ENCODE data around the gene CFAP45. TPM values are rescaled to one million over a fixed set of nuclear protein-coding genes. Genes with fewer than 3 reads are reported as not detected.

CFAP45 gene
- total and polyA plus RNA-seq, 3 donors from 2014 or later: 13.0 to 59.6 (median 30.4) TPM

DNA sequence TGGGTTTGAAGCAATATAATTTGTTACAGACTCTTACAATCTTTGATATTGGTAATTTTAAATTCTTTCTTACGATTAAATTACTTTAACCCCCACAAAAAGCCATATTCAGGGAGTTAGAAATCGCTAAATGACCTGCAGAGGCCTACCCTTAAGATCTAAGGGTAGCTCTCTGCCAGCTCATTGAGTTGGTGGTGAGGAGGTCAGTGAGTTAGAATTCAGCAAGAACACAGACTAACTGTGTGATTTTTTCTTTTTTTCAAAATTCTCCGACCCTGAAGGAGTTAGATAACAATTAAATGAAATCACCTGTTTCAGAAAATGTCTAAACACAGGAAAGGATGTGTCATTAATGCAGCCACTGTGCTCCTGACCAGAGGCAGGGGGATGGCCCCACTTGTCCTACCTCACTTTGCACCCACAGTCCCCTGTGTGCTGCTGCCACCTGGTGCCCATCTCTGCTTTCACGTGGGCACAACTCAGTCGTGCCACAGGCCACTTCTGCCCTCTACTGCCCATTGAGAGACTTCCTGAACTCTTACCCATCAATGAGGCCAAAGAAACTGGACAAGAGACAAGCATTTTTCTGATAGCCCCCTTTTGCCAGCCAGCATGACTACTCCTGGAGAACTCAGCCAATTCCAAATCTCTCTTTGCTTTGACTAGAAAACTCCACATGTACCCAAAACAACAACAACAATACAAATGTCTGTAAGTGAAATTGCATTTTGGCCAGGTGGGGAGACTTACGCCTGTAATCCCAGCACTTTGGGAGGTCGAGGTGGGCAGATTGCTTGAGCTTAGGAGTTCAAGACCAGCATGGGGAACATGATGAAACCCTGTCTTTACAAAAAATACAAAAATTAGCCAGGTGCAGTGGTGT lies 8.4 kb downstream of the CFAP45 start:
- 59 to 68% methylated on average over 7 of the region's 7 CpGs for WGBS, 2 donors
- H3K27ac ChIP-seq: no peak overlapping the region
- H3K4me3 ChIP-seq: no peak overlapping the region
- peak; percentile 89 for DNase-seq
- H3K9me3 ChIP-seq: no peaks in the 10 kb centered on the region
- no peaks in the 10 kb centered on the region for H3K4me1 ChIP-seq
- intact Hi-C loops (cut with DNase I; ENCODE audit: low total_unique reads): no loop called here
- no peaks in the 10 kb centered on the region for H3K27me3 ChIP-seq
- no peaks in the 10 kb centered on the region for H3K36me3 ChIP-seq (ENCODE audit: low read depth, missing control alignments)
- no peak for TF ChIP-seq POLR2A (IDR thresholded peaks at IDR 0.05)
- TF ChIP-seq, protein P1, sequence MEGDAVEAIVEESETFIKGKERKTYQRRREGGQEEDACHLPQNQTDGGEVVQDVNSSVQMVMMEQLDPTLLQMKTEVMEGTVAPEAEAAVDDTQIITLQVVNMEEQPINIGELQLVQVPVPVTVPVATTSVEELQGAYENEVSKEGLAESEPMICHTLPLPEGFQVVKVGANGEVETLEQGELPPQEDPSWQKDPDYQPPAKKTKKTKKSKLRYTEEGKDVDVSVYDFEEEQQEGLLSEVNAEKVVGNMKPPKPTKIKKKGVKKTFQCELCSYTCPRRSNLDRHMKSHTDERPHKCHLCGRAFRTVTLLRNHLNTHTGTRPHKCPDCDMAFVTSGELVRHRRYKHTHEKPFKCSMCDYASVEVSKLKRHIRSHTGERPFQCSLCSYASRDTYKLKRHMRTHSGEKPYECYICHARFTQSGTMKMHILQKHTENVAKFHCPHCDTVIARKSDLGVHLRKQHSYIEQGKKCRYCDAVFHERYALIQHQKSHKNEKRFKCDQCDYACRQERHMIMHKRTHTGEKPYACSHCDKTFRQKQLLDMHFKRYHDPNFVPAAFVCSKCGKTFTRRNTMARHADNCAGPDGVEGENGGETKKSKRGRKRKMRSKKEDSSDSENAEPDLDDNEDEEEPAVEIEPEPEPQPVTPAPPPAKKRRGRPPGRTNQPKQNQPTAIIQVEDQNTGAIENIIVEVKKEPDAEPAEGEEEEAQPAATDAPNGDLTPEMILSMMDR (IDR thresholded peaks at IDR 0.05): peak; percentile 87 to 96 (median 88)

DNA sequence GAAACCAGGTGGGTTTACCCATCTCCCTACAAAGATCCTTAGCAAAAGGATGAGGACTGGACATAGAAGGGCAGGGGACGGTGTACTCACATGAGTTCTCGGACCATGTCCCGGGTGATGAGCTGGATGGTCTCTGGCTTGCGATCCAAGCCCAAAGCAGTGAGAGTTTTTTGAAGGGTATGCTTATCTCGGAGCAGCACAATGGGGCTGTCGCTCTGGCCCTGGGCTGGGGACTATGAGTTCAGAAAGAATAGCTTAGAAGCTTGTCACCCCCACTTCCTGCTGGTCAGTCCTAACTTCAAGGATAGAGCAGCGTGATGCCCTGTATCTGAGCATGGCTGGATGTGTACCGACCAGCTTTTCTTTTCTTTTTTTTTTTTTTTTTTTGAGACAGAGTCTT lies 9.6 kb downstream of the CFAP45 start:
- no peak for DNase-seq
- Histone ChIP-seq H3K4me1 (no peaks in the 10 kb centered on the region), H3K4me3 (no peak overlapping the region), H3K9me3 (no peaks in the 10 kb centered on the region), H3K27ac (no peak overlapping the region), H3K27me3 (no peaks in the 10 kb centered on the region), H3K36me3 (ENCODE audit: low read depth, missing control alignments) (no peaks in the 10 kb centered on the region)
- no peak for TF ChIP-seq POLR2A (IDR thresholded peaks at IDR 0.05)
- intact Hi-C loops (cut with DNase I; ENCODE audit: low total_unique reads): no loop called here
- WGBS, 2 donors: 77 to 89% methylated on average over 8 of the region's 8 CpGs

DNA sequence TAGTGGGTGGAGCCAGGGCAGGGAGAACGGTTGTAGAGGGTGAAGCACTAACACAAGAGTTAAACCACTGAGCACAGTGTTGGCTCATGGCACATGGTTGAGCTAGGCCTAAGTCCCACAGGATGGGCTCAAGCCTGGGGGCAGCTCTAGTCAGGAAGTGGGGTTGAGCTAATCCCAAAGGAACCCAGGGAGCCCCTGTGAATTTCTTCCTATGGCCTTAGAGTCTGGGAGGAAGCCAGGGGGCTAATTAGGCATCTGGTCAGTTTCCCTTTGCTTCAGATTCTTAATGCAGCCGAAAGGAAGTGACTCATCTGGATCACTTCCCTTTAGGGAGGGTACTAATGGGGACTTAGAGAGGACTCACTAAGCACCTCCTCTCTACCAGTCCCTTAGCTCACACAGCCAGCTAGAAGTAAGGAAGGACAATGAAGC lies 10.1 kb downstream of the CFAP45 start:
- H3K27ac ChIP-seq: no peak overlapping the region
- WGBS, 2 donors: 77 to 79% methylated on average over 2 of the region's 2 CpGs
- intact Hi-C loops (cut with DNase I; ENCODE audit: low total_unique reads): loop anchor here (5.0 kb wide), 1 partner anchor 93 kb away; no protein-coding TSS in a partner anchor
- no peaks in the 10 kb centered on the region for H3K36me3 ChIP-seq (ENCODE audit: low read depth, missing control alignments)
- H3K27me3 ChIP-seq: no peaks in the 10 kb centered on the region
- no peak for DNase-seq
- H3K9me3 ChIP-seq: no peaks in the 10 kb centered on the region
- TF ChIP-seq POLR2A (IDR thresholded peaks at IDR 0.05): no peak
- TF ChIP-seq, protein P1 (IDR thresholded peaks at IDR 0.05): no peak
- no peak overlapping the region for H3K4me3 ChIP-seq
- H3K4me1 ChIP-seq: no peaks in the 10 kb centered on the region

DNA sequence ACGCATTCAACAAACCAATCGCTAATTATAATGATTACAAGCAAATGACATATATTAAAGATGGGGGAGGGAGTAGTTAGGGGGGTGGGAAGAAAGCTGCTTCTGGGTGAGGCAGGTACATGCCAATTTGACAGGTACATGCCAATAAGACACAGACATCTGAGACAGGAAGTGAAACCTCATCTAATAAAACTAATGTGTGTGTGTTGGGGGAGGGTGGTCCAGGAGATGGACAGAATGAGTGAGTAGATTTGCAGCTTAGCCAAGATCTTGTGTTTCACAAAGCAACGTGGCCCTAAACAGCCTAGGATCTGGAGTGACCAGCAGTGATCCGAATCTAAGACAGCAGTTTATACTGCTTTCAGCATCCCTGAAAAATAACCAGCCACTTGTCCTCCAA lies 10.8 kb downstream of the CFAP45 start:
- H3K4me1 ChIP-seq: no peaks in the 10 kb centered on the region
- WGBS, 2 donors: 84 to 90% methylated on average over 4 of the region's 4 CpGs
- DNase-seq: no peak
- H3K4me3 ChIP-seq: no peak overlapping the region
- H3K27ac ChIP-seq: no peak overlapping the region
- intact Hi-C loops (cut with DNase I; ENCODE audit: low total_unique reads): loop anchor here (5.0 kb wide), 1 partner anchor 92 kb away; no protein-coding TSS in a partner anchor
- no peaks in the 10 kb centered on the region for H3K9me3 ChIP-seq
- no peaks in the 10 kb centered on the region for H3K36me3 ChIP-seq (ENCODE audit: low read depth, missing control alignments)
- H3K27me3 ChIP-seq: no peaks in the 10 kb centered on the region
- no peak for TF ChIP-seq POLR2A (IDR thresholded peaks at IDR 0.05)
- TF ChIP-seq, protein P1 (IDR thresholded peaks at IDR 0.05): no peak

DNA sequence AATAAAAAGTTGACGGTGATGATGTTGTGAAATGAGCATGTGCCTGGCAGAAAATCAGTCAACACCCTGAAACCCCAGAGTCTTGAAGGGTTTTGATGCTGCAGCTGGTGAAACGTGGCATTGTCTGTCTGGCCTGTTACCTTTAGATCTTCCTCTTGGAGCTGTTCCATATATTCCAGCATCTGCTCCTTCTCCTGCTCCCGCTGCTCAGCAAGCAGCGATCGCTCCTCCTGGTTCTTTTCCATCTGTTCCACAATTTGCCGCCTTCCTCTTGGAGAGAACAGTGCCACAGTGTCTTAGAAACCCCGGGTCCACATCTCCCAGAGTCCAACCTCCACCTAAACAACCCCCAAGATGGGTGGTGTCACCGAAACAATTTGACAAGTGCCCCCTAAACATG lies 15.7 kb downstream of the CFAP45 start:
- no peak overlapping the region for H3K27ac ChIP-seq
- intact Hi-C loops (cut with DNase I; ENCODE audit: low total_unique reads): no loop called here
- DNase-seq: no peak
- no peaks in the 10 kb centered on the region for H3K36me3 ChIP-seq (ENCODE audit: low read depth, missing control alignments)
- no peaks in the 10 kb centered on the region for H3K27me3 ChIP-seq
- no peak overlapping the region for H3K4me3 ChIP-seq
- no peaks in the 10 kb centered on the region for H3K9me3 ChIP-seq
- H3K4me1 ChIP-seq: no peaks in the 10 kb centered on the region
- no peak for TF ChIP-seq POLR2A (IDR thresholded peaks at IDR 0.05)
- TF ChIP-seq, protein P1 (IDR thresholded peaks at IDR 0.05): no peak
- WGBS, 2 donors: 82 to 86% methylated on average over 8 of the region's 8 CpGs
